NCI-H1417 treated with DMSO at 0.1 percent for 48 hours (cell line): ENCODE results near the gene KIF21A.

ENCODE experiments used
- DNase-seq: peaks from one replicate; lab custom pipeline; 2025; lab: John Stamatoyannopoulos, UW

KIF21A gene

GRCh38 chr12:39431002-39431796 is 11.7 kb downstream of the KIF21A start:
- DNase-seq: no peak

GRCh38 chr12:39429809-39430208 is 13.1 kb downstream of the KIF21A start:
- no peak for DNase-seq

- DNase-seq: no peak
Measured at GRCh38 chr12:39427360-39427808, 15.5 kb downstream of the KIF21A start.

GRCh38 chr12:39426636-39427240 is 16.2 kb downstream of the KIF21A start:
- DNase-seq: no peak

- no peak for DNase-seq
Measured at GRCh38 chr12:39420043-39420442, 22.9 kb downstream of the KIF21A start.

GRCh38 chr12:39419471-39419870 is 23.4 kb downstream of the KIF21A start:
- no peak for DNase-seq

GRCh38 chr12:39417916-39418315 is 25.0 kb downstream of the KIF21A start:
- no peak for DNase-seq

GRCh38 chr12:39413836-39414771 is 28.8 kb downstream of the KIF21A start:
- no peak for DNase-seq

GRCh38 chr12:39412210-39412609 is 30.7 kb downstream of the KIF21A start:
- DNase-seq: no peak

GRCh38 chr12:39406262-39406661 is 36.7 kb downstream of the KIF21A start:
- DNase-seq: no peak

- DNase-seq: no peak
Measured at GRCh38 chr12:39405580-39405979, 37.3 kb downstream of the KIF21A start.

- DNase-seq: no peak
Measured at GRCh38 chr12:39404000-39404399, 38.9 kb downstream of the KIF21A start.

GRCh38 chr12:39403376-39403775 is 39.5 kb downstream of the KIF21A start:
- no peak for DNase-seq

GRCh38 chr12:39402922-39403321 is 40.0 kb downstream of the KIF21A start:
- no peak for DNase-seq

GRCh38 chr12:39401459-39401858 is 41.5 kb downstream of the KIF21A start:
- no peak for DNase-seq

GRCh38 chr12:39395866-39396265 is 47.1 kb downstream of the KIF21A start:
- no peak for DNase-seq

GRCh38 chr12:39393890-39394289 is 49.0 kb downstream of the KIF21A start:
- DNase-seq: no peak

GRCh38 chr12:39393179-39393578 is 49.7 kb downstream of the KIF21A start:
- DNase-seq: no peak

GRCh38 chr12:39392154-39392925 is 50.6 kb downstream of the KIF21A start:
- no peak for DNase-seq

- DNase-seq: no peak
Measured at GRCh38 chr12:39390752-39391151, 52.2 kb downstream of the KIF21A start.

- DNase-seq: no peak
Measured at GRCh38 chr12:39389399-39390150, 53.3 kb downstream of the KIF21A start.
